IPS DF 6.9 (cell line): ENCODE measurements around the gene CNTN4.

Source experiments
- DNase-seq: peaks from one replicate; pipeline ENCODE4 v3.0.0-alpha.2; 2013; ENCODE audit warnings: low read depth, low spot score
- H3K27ac ChIP-seq: one replicate; pipeline ENCODE4 v1.5.1; 2013; ENCODE audit warnings: low read length, control low read depth
- H3K27me3 ChIP-seq: 2 replicates; pipeline ENCODE4 v1.6.1; 2013; ENCODE audit warnings: mild to moderate bottlenecking, low read length; ENCODE audit not compliant: control insufficient read depth, insufficient read depth
- H3K36me3 ChIP-seq: 2 replicates; pipeline ENCODE4 v1.6.1; 2013; ENCODE audit warnings: low read length; ENCODE audit not compliant: control insufficient read depth, insufficient read depth
- H3K4me1 ChIP-seq: 2 replicates; pipeline ENCODE4 v1.6.1; 2013; ENCODE audit warnings: low read length; ENCODE audit not compliant: control insufficient read depth, insufficient read depth
- H3K4me3 ChIP-seq: 2 replicates; pipeline ENCODE4 v1.5.1; 2013; ENCODE audit warnings: mild to moderate bottlenecking, low read length
- H3K9me3 ChIP-seq: 2 replicates; pipeline ENCODE4 v1.6.1; 2013; ENCODE audit warnings: low read length, inconsistent platforms; ENCODE audit not compliant: control insufficient read depth, insufficient read depth
- WGBS: extraction: QIAGEN DNeasy Blood & Tissue Kit; methylation state at CpG from one replicate; pipeline ENCODE4 v1.1.7; 2013; ENCODE audit warnings: mixed read lengths, missing lambda C conversion rate; ENCODE audit not compliant: insufficient read length, insufficient coverage; 5-methylcytosine and 5-hydroxymethylcytosine counted together

The CNTN4 gene

DNA sequence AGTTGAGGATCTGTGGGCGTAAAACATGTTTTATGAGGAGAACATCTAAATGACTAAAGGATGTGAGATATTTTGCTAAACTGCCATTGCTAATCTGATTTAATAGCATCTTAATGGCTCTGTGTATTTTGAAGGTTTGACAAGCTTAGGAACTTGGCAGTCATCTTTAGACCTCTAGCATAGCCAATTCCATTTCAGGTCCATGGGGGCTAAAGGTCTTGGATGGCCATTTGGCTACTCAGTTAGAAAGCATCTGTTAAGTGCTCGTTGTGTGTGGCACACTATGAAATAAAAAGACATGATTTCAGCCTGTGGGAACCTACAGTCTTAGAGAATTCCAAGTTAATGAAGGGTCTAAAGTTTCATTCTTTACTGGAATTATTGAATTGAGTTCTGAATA is 775.3 kb downstream of the CNTN4 start:
- no peaks in the 10 kb centered on the region for H3K4me1 ChIP-seq
- no peak for DNase-seq
- H3K4me3 ChIP-seq: no peak overlapping the region
- no peaks in the 10 kb centered on the region for H3K36me3 ChIP-seq
- no CpG with 5 or more reads among the region's 2 CpGs for WGBS
- no peak overlapping the region for H3K27ac ChIP-seq
- H3K9me3 ChIP-seq: no peaks in the 10 kb centered on the region
- H3K27me3 ChIP-seq: no peaks in the 10 kb centered on the region

DNA sequence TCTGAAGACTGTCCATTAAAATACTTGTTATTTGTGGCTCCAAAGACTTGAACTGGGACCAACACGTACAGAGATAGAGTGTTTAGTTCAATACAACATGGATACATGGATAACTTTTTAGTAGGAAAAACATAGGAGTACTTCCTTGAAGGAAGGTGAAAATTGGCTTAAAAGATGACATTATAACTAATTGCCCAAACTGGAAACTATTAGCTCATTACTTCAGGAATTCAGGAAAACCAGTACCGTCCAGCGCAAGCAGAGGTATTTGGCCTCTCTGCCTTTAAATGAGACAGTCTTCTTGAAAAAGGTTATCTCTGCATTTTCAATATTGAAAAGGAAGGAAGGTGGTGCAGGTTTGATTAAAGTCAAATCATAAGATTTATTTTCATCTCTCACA is 777.0 kb downstream of the CNTN4 start:
- H3K9me3 ChIP-seq: no peaks in the 10 kb centered on the region
- DNase-seq: no peak
- H3K27ac ChIP-seq: no peak overlapping the region
- H3K4me1 ChIP-seq: no peaks in the 10 kb centered on the region
- H3K4me3 ChIP-seq: no peak overlapping the region
- no peaks in the 10 kb centered on the region for H3K27me3 ChIP-seq
- H3K36me3 ChIP-seq: no peaks in the 10 kb centered on the region
- no CpG with 5 or more reads among the region's 3 CpGs for WGBS

DNA sequence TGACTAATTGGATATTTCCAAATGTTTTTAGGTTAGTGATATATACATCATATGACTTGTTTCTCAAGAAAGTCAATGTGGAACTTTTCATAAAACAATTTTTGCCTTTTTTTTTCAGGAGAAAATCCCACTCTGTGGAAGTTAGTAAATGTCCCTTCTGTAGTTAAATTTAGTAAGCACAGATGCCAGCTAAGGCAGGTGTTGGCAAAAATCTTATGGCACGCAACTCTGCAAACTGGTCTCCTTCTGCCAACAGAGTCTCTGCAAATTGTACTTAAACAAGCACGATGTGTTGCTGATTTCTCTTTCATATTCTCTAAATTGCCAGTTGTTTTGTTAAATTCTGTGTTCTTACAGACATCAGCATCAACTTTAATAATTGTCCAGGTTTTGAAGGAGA is 777.7 kb downstream of the CNTN4 start:
- Histone ChIP-seq H3K4me3 (no peak overlapping the region), H3K4me1 (no peaks in the 10 kb centered on the region), H3K9me3 (no peaks in the 10 kb centered on the region), H3K36me3 (no peaks in the 10 kb centered on the region), H3K27me3 (no peaks in the 10 kb centered on the region), H3K27ac (no peak overlapping the region)
- no CpG with 5 or more reads among the region's 2 CpGs for WGBS
- no peak for DNase-seq

DNA sequence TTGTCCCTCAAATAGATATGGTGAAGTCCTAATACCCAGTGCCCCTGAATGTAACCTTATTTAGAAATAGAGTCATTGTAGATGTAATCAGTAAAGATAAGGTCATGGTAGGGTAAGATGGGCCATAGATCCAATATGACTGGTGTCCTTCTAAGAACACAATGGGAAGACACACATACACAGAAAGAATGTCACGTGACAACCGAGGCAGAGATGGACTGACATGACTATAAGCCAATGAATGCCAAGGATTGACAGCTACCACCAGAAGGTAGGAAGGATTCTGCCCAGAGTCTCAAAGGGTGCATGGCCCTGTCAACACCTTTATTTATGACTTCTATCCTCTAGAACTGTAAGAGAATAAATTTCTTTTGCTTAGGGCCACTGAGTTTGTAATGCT is 780.4 kb downstream of the CNTN4 start:
- DNase-seq: no peak
- Histone ChIP-seq H3K27ac (no peak overlapping the region), H3K4me3 (no peak overlapping the region), H3K36me3 (no peaks in the 10 kb centered on the region), H3K27me3 (no peaks in the 10 kb centered on the region), H3K4me1 (no peaks in the 10 kb centered on the region), H3K9me3 (no peaks in the 10 kb centered on the region)
- whole genome bisulfite sequencing: no CpG with 5 or more reads among the region's 2 CpGs

DNA sequence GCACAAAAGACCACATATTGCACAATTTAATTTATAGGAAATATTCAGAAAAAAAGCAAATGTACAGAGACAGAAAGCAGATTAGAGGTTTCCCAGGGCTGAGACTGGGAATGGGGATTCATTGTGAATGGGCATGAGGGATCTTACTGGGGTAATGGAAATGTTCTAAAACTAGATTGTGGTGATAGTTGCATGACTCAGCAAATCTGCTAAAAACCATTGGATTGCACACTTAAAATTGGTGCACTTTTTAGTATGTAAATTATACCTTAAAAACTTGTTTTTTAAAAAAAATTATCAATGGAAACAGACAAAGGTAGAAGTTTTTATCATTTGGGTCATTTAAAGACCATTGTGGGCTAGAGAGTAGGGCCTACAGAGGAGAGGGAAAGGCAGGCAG is 780.9 kb downstream of the CNTN4 start:
- Histone ChIP-seq H3K36me3 (no peaks in the 10 kb centered on the region), H3K27me3 (no peaks in the 10 kb centered on the region), H3K27ac (no peak overlapping the region), H3K9me3 (no peaks in the 10 kb centered on the region), H3K4me1 (no peaks in the 10 kb centered on the region), H3K4me3 (no peak overlapping the region)
- no peak for DNase-seq

DNA sequence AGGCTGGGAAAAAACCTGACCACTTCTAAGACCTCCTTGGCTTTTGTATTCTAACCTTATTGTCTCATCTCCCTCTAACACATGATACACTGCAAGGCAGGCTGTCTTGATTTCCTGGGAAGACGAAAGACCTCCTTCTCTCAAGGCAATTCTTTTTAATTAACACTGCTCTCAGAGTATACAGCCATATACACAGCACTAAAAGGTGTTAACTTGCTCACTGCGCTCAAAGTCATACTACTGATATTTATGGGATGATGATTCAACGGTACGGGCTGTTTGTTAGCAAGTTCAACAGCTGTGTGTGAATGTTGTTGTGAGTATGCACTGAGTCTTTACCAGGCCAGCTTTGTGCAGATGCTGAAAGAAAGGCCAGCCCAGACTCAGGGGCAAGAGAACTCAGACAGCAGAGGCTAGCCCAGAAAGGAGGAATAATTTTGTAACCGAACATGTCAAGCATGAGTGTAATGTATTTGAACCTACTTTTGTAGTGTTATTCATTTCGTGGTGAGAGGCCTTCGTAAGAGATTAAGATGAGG is 781.6 kb downstream of the CNTN4 start:
- Histone ChIP-seq H3K4me1 (no peaks in the 10 kb centered on the region), H3K36me3 (no peaks in the 10 kb centered on the region), H3K27me3 (no peaks in the 10 kb centered on the region), H3K27ac (no peak overlapping the region), H3K4me3 (no peak overlapping the region), H3K9me3 (no peaks in the 10 kb centered on the region)
- DNase-seq: no peak
- no CpG with 5 or more reads among the region's 7 CpGs for WGBS

DNA sequence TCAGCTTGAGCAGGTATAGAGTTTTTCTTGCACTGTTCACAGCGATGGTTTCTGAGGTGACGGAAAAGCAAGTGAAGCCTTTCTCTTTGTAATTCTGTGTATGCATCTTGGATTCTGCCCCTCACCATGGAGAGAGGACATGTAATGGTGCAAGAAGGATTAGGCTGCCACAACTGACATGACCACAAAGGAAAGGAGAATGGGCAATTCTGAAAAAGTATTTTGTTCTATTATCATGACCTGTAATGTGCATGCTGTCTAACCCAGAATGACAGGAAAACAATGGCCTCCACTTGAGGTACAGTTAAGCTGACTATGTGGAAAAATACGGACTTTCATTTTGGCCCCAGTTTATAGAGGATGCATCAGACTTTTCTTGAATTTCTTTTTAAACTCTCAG is 784.6 kb downstream of the CNTN4 start:
- Histone ChIP-seq H3K4me3 (no peak overlapping the region), H3K36me3 (no peaks in the 10 kb centered on the region), H3K27ac (no peak overlapping the region), H3K27me3 (no peaks in the 10 kb centered on the region), H3K9me3 (no peaks in the 10 kb centered on the region), H3K4me1 (no peaks in the 10 kb centered on the region)
- no CpG with 5 or more reads among the region's 3 CpGs for WGBS
- no peak for DNase-seq

DNA sequence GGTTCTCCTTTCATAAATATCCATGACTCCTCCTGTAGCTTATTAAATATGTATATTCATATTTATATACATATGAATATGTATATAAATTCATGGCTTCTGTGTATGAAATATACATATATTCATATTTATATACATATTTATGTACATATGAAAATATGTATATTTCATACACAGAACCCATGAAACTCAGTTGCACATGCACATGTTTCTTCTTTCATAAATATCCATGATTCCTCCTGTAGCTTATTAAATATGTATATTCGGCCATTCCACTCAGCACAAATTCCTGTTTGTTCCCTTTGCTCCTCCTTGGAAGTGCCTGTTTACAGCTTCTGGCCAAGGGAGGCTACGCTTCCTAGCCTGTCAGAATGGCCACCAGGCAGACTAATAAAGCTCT is 789.9 kb downstream of the CNTN4 start:
- DNase-seq: no peak
- Histone ChIP-seq H3K9me3 (no peaks in the 10 kb centered on the region), H3K4me1 (no peaks in the 10 kb centered on the region), H3K27me3 (no peaks in the 10 kb centered on the region), H3K36me3 (no peaks in the 10 kb centered on the region), H3K4me3 (no peak overlapping the region), H3K27ac (no peak overlapping the region)
- WGBS: no CpG with 5 or more reads among the region's 2 CpGs

DNA sequence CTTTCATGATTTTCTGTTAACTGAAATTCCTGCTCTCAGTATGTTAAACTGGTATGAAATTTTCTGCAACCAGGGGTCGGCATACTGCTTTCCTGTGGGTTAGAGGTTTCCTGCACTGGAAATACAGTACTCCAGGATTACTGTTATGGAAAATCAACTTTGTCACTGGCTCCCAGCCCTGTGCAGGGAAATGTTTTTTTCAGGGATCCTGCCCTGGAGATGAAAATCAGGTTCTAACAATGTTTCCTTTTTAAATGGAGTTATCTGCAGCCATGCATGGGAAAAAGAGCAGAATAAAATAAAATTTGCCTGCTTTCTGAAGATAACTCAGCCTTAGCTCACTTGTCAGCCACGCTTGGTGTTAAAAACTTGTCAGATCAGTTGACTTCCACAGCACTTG is 791.1 kb downstream of the CNTN4 start:
- no peak overlapping the region for H3K4me3 ChIP-seq
- no peaks in the 10 kb centered on the region for H3K4me1 ChIP-seq
- no peak overlapping the region for H3K27ac ChIP-seq
- WGBS: no CpG with 5 or more reads among the region's 2 CpGs
- H3K9me3 ChIP-seq: no peaks in the 10 kb centered on the region
- H3K27me3 ChIP-seq: no peaks in the 10 kb centered on the region
- DNase-seq: no peak
- no peaks in the 10 kb centered on the region for H3K36me3 ChIP-seq

DNA sequence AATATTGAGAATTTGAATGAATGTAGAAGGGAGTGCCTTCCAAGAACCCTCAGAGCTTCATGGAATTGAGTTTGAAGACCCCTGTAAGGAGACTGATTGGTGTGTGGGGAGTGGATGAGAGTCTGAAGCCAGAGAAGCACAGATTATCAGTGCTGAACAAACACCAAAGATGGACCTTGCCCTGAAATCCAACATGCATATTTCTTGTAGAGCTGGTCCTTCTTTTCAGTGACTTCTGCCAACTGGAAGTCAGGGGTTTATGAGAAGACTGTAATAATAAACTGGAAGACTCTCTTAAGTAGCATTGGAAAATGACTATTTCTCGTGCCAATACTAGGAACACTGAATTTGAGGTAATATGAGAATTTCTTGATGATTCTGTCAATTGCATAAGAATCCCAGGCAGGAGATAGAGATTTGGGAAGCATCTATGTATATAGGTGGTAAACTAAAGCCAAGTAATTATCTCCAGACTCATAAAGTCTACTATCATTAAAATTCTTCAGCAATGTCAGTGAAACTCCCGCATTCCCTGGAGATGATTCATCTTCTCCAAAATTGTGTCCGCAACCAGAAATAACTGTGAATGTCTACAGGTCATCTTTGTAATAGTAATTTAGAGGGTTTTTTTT is 797.8 kb downstream of the CNTN4 start:
- no CpG with 5 or more reads among the region's 3 CpGs for WGBS
- no peaks in the 10 kb centered on the region for H3K4me1 ChIP-seq
- H3K9me3 ChIP-seq: no peaks in the 10 kb centered on the region
- no peak overlapping the region for H3K4me3 ChIP-seq
- no peaks in the 10 kb centered on the region for H3K36me3 ChIP-seq
- H3K27ac ChIP-seq: no peak overlapping the region
- H3K27me3 ChIP-seq: no peaks in the 10 kb centered on the region
- DNase-seq: no peak

DNA sequence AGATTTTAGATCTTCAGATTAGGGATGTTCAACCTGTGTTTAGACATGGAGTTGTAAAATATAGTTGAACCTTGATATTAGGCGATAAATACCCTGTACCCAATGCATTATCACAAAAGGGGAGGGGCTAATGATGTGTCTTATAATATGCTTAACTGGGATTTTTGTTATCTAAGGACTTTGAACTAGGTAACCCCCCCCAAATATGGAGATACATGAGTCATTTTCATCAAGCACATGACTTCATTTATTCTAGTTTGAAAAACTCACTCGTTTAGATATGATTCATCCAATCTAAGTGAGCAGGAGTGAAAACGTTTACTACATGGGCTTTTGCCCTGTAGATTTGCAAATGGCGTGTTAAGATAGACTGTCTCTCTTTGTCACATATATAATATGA is 799.2 kb downstream of the CNTN4 start:
- no peak for DNase-seq
- H3K4me1 ChIP-seq: no peaks in the 10 kb centered on the region
- no CpG with 5 or more reads among the region's 4 CpGs for WGBS

More for the DNA sequence above, 799.2 kb downstream of the CNTN4 start:
- no peaks in the 10 kb centered on the region for H3K9me3 ChIP-seq
- H3K27ac ChIP-seq: no peak overlapping the region
- H3K27me3 ChIP-seq: no peaks in the 10 kb centered on the region
- no peaks in the 10 kb centered on the region for H3K36me3 ChIP-seq
- H3K4me3 ChIP-seq: no peak overlapping the region
